Inflammatory macrophage treated with lipopolysaccharide for 4 hours (primary cell): ENCODE measurements around the gene FAM53C.
"Not testable (repeated sequence)": the region's sequence is repeated elsewhere in the genome, so short reads cannot be mapped to it uniquely, and the experiment has no call there.

Source experiments
- DNase-seq: peaks from one replicate; pipeline ENCODE4 v3.0.0-alpha.2; 2020

FAM53C gene

GRCh38 chr5:138337685-138338410, at the start of gene FAM53C:
FAM53C (plus strand) TSS chr5:138338266; CDS start chr5:138341336, 3,070 bp downstream.
- peak; percentile 90 for DNase-seq

- DNase-seq = no peak
Measured at GRCh38 chr5:138289296-138289695, 48.8 kb upstream of the FAM53C start.

- no peak for DNase-seq
Measured at GRCh38 chr5:138303372-138303771, 34.7 kb upstream of the FAM53C start.

- no peak for DNase-seq
Measured at GRCh38 chr5:138305797-138306196, 32.3 kb upstream of the FAM53C start.

- no peak for DNase-seq
Measured at GRCh38 chr5:138315751-138316278, 22.3 kb upstream of the FAM53C start.

- no peak for DNase-seq
Measured at GRCh38 chr5:138316355-138316754, 21.7 kb upstream of the FAM53C start.

GRCh38 chr5:138318211-138318610, 19.9 kb upstream of the FAM53C start:
- DNase-seq = not testable (repeated sequence)

GRCh38 chr5:138330813-138331448, 7.1 kb upstream of the FAM53C start:
- no peak for DNase-seq

GRCh38 chr5:138331449-138332368, 6.4 kb upstream of the FAM53C start, which contains the start of gene CDC25C:
CDC25C (minus strand) TSS chr5:138331804; CDS start chr5:138331180, 624 bp downstream.
- peak; percentile 99 for DNase-seq

- DNase-seq = no peak
Measured at GRCh38 chr5:138334867-138335447, 3.1 kb upstream of the FAM53C start.

GRCh38 chr5:138336952-138337684, 948 bp upstream of the FAM53C start:
- DNase-seq = peak; percentile 88

- DNase-seq = no peak
Measured at GRCh38 chr5:138338411-138339090, 485 bp downstream of the FAM53C start.

GRCh38 chr5:138339091-138339456, 1.0 kb downstream of the FAM53C start:
- no peak for DNase-seq

- peak; percentile 65 for DNase-seq
Measured at GRCh38 chr5:138339464-138339863, 1.4 kb downstream of the FAM53C start.

- DNase-seq = no peak
Measured at GRCh38 chr5:138340008-138340407, 1.9 kb downstream of the FAM53C start.

- no peak for DNase-seq
Measured at GRCh38 chr5:138344887-138345622, 7.0 kb downstream of the FAM53C start.

GRCh38 chr5:138346889-138347288, 8.8 kb downstream of the FAM53C start:
- no peak for DNase-seq

GRCh38 chr5:138349852-138350562, 11.9 kb downstream of the FAM53C start:
- no peak for DNase-seq

GRCh38 chr5:138350563-138350890, 12.5 kb downstream of the FAM53C start:
- no peak for DNase-seq

- no peak for DNase-seq
Measured at GRCh38 chr5:138351056-138351455, 13.0 kb downstream of the FAM53C start.
